Effector memory CD8-positive, alpha-beta T cell (primary cell): ENCODE measurements around the gene CLSTN2.

ENCODE experiments used
- ATAC-seq: fragments of 150-1000 bp; cut with Tn5 transposase; replicated peaks from 2 replicates; pipeline ENCODE4 v1.10.0; 2021; ENCODE audit warnings: mild to moderate bottlenecking, moderate library complexity
- DNase-seq, 3 experiments: peaks; one replicate each; pipeline ENCODE4 v3.0.0; 2021
- H3K27ac Mint-ChIP-seq, 2 donors: one replicate each; pipeline ENCODE4 v1.8.0; 2022; ENCODE audit warnings: mild to moderate bottlenecking in 2 of 2, mixed read lengths in 2 of 2, moderate library complexity in 2 of 2
- H3K27me3 Mint-ChIP-seq, 2 donors: one replicate each; pipeline ENCODE4 v1.8.0; 2022; ENCODE audit warnings: mixed read lengths in 2 of 2
- H3K36me3 Mint-ChIP-seq: one replicate; pipeline ENCODE4 v1.8.0; 2022; ENCODE audit warnings: mild to moderate bottlenecking, moderate library complexity, mixed read lengths; ENCODE audit not compliant: insufficient read depth
- H3K4me1 Mint-ChIP-seq, 2 donors: one replicate each; pipeline ENCODE4 v1.8.0; 2022; ENCODE audit warnings: low read depth in 2 of 2, mixed read lengths in 2 of 2
- H3K4me3 Mint-ChIP-seq, 2 donors: one replicate each; pipeline ENCODE4 v1.8.0; 2022; ENCODE audit warnings: mild to moderate bottlenecking in 2 of 2, mixed read lengths in 2 of 2, moderate library complexity in 2 of 2
- H3K9me3 Mint-ChIP-seq, 2 donors: one replicate each; pipeline ENCODE4 v1.8.0; 2022; ENCODE audit warnings: mixed read lengths in 2 of 2

CLSTN2 gene

GRCh38 chr3:140586311-140586710 lies 651.3 kb downstream of the CLSTN2 start:
- no peaks in the 10 kb centered on the region for H3K36me3 Mint-ChIP-seq
- no peaks in the 10 kb centered on the region for H3K4me1 Mint-ChIP-seq
- H3K27ac Mint-ChIP-seq, result no peak overlapping the region
- H3K9me3 Mint-ChIP-seq, result peaks cover 0 to 3% of the 10 kb centered on the region in 2 donors
- no peak for DNase-seq
- peaks cover 12 to 16% of the 10 kb centered on the region in 2 donors for H3K27me3 Mint-ChIP-seq
- no peak for ATAC-seq
- H3K4me3 Mint-ChIP-seq, result no peak overlapping the region

DNA sequence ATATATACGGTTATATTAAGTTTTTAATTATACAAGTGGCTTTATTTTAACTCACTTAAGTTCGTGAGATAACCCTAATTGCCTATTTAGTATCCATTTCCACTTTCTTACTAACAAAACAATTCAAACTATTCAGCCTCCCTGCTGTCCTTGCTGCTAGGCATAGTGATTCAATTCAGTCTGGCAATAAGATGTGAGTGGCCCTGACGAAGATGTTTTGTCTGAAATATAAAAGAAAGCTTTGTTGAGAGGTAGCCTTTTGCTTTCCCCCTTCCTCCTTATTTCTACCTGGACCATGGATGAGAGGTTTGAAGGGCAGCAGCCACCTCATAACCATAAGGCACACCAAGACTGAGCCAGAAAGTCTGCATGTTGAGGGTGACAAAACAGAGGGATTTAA lies 653.6 kb downstream of the CLSTN2 start:
- peaks cover 12 to 16% of the 10 kb centered on the region in 2 donors for H3K27me3 Mint-ChIP-seq
- no peak overlapping the region for H3K27ac Mint-ChIP-seq
- no peak overlapping the region for H3K4me3 Mint-ChIP-seq
- H3K4me1 Mint-ChIP-seq, result no peaks in the 10 kb centered on the region
- no peaks in the 10 kb centered on the region for H3K36me3 Mint-ChIP-seq
- no peak for ATAC-seq
- H3K9me3 Mint-ChIP-seq, result peaks cover 0 to 3% of the 10 kb centered on the region in 2 donors
- no peak for DNase-seq

- H3K27me3 Mint-ChIP-seq, result no peaks in the 10 kb centered on the region
- no peaks in the 10 kb centered on the region for H3K36me3 Mint-ChIP-seq
- H3K27ac Mint-ChIP-seq, result no peak overlapping the region
- H3K4me3 Mint-ChIP-seq, result no peak overlapping the region
- DNase-seq (no peak), ATAC-seq (no peak)
- H3K9me3 Mint-ChIP-seq, result no peaks in the 10 kb centered on the region
- H3K4me1 Mint-ChIP-seq, result no peaks in the 10 kb centered on the region
Observed at GRCh38 chr3:140593766-140594165, 658.8 kb downstream of the CLSTN2 start.

DNA sequence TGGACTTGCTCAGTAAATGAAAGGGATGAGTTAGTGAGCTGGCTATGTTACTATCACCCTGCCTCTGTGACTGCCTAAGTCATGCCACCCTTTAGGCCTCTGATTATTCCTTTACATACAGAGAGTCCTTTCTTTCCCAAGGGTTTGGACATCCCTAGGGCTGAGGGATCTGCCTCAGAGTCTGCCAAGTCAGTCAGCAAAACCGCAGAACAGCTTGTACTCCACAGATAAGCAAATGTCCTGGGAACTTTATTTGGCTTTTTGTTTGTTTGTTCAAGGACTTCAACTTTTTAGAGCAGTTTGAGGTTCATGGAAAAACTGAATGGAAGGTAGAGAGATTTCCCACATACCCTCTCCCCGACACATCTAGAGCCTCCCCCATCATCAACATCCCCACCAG lies 660.3 kb downstream of the CLSTN2 start:
- Mint-ChIP-seq H3K36me3 (no peaks in the 10 kb centered on the region), H3K27ac (no peak overlapping the region), H3K9me3 (no peaks in the 10 kb centered on the region), H3K4me3 (no peak overlapping the region), H3K4me1 (no peaks in the 10 kb centered on the region), H3K27me3 (no peaks in the 10 kb centered on the region)
- ATAC-seq (no peak), DNase-seq (no peak)

GRCh38 chr3:140597364-140597763 lies 662.4 kb downstream of the CLSTN2 start:
- no peaks in the 10 kb centered on the region for H3K27me3 Mint-ChIP-seq
- DNase-seq (no peak), ATAC-seq (no peak)
- no peaks in the 10 kb centered on the region for H3K4me1 Mint-ChIP-seq
- no peaks in the 10 kb centered on the region for H3K36me3 Mint-ChIP-seq
- H3K9me3 Mint-ChIP-seq, result no peaks in the 10 kb centered on the region
- no peak overlapping the region for H3K4me3 Mint-ChIP-seq
- no peak overlapping the region for H3K27ac Mint-ChIP-seq

GRCh38 chr3:140597792-140598191 lies 662.8 kb downstream of the CLSTN2 start:
- H3K4me3 Mint-ChIP-seq, result no peak overlapping the region
- H3K4me1 Mint-ChIP-seq, result no peaks in the 10 kb centered on the region
- no peaks in the 10 kb centered on the region for H3K36me3 Mint-ChIP-seq
- no peak overlapping the region for H3K27ac Mint-ChIP-seq
- DNase-seq, result no peak
- no peaks in the 10 kb centered on the region for H3K27me3 Mint-ChIP-seq
- no peak for ATAC-seq
- H3K9me3 Mint-ChIP-seq, result no peaks in the 10 kb centered on the region

GRCh38 chr3:140599009-140599408 lies 664.0 kb downstream of the CLSTN2 start:
- H3K36me3 Mint-ChIP-seq, result no peaks in the 10 kb centered on the region
- H3K27me3 Mint-ChIP-seq, result no peaks in the 10 kb centered on the region
- DNase-seq, result no peak
- H3K4me1 Mint-ChIP-seq, result no peaks in the 10 kb centered on the region
- no peak for ATAC-seq
- H3K27ac Mint-ChIP-seq, result no peak overlapping the region
- no peak overlapping the region for H3K4me3 Mint-ChIP-seq
- H3K9me3 Mint-ChIP-seq, result no peaks in the 10 kb centered on the region

GRCh38 chr3:140599496-140599895 lies 664.5 kb downstream of the CLSTN2 start:
- ATAC-seq (no peak), DNase-seq (no peak)
- Mint-ChIP-seq H3K36me3 (no peaks in the 10 kb centered on the region), H3K4me3 (no peak overlapping the region), H3K4me1 (no peaks in the 10 kb centered on the region), H3K9me3 (no peaks in the 10 kb centered on the region), H3K27me3 (no peaks in the 10 kb centered on the region), H3K27ac (no peak overlapping the region)

DNA sequence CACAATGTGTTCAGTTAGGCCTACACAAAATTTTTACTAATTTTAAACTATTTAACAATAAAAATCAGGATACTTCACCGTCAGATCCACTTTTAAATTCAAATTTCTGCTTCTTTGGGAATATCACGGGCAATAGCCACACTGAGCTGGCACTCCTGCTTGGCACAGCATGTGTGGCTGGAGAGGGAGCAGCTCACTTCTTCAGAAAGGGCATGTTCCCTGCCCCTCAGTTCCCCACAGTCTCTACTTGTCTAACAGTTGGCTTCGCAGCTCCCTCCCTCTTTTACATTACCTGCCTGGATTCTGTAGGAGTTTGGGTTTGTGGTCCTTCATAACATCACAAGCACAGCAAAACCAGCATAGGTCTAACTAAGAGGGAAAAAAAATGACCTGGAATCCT lies 666.9 kb downstream of the CLSTN2 start:
- Mint-ChIP-seq H3K27ac (no peak overlapping the region), H3K36me3 (no peaks in the 10 kb centered on the region)
- ATAC-seq, result no peak

DNA sequence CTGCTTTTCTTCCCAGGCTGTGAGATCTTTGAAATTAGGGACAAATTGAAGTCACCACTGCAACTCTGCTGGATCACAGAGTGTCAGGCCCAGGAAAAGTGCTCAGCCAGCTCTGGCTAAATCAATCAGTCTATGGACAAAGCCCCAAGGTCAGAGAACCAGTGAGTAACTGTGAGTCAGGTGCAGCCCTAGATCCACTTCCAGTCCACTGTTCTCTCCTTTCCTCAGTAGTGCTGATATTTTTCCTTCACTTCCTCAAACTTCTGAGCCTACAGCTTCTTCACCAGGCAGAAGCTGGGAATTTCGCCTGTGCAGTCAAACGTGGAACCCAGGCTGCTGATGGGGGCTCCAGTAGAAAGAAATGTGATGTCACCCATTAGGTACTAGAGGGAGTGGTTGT lies 667.8 kb downstream of the CLSTN2 start:
- no peak for ATAC-seq
- peaks cover 2 to 4% of the 10 kb centered on the region in 2 donors for H3K9me3 Mint-ChIP-seq
- H3K27me3 Mint-ChIP-seq, result no peaks in the 10 kb centered on the region
- DNase-seq, result no peak
- H3K27ac Mint-ChIP-seq, result no peak overlapping the region
- H3K36me3 Mint-ChIP-seq, result no peaks in the 10 kb centered on the region
- H3K4me3 Mint-ChIP-seq, result no peak overlapping the region
- H3K4me1 Mint-ChIP-seq, result no peaks in the 10 kb centered on the region

More for the DNA sequence above, 666.9 kb downstream of the CLSTN2 start:
- no peak overlapping the region for H3K4me3 Mint-ChIP-seq
- H3K9me3 Mint-ChIP-seq, result peaks cover 0 to 4% of the 10 kb centered on the region in 2 donors
- no peaks in the 10 kb centered on the region for H3K27me3 Mint-ChIP-seq
- DNase-seq, result no peak
- H3K4me1 Mint-ChIP-seq, result no peaks in the 10 kb centered on the region

- no peak for DNase-seq
- Mint-ChIP-seq H3K27me3 (no peaks in the 10 kb centered on the region), H3K36me3 (no peaks in the 10 kb centered on the region), H3K27ac (no peak overlapping the region), H3K9me3 (peaks cover 6 to 7% of the 10 kb centered on the region in 2 donors), H3K4me3 (no peak overlapping the region), H3K4me1 (no peaks in the 10 kb centered on the region)
- no peak for ATAC-seq
Observed at GRCh38 chr3:140603766-140604165, 668.8 kb downstream of the CLSTN2 start.

DNA sequence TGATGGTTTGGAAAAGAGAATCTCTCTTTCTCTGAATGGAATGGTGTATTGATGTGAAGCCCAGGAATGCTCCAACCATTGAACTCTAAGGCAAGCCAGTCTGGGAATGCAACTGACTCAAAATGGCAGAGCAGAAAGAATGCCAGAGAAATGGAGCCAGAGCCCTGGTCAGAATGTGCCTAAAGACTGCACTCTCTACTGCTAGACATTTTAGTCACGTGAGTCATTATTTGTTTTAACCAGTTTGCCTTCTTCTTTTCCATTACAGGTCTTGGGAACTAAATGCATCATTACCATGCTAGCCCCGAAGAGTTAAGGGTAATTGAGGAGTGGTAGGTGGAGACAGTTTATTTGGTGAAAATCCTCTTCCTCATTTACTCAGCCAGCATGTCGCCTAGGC lies 675.6 kb downstream of the CLSTN2 start:
- Mint-ChIP-seq H3K36me3 (no peaks in the 10 kb centered on the region), H3K4me1 (no peaks in the 10 kb centered on the region), H3K27ac (no peak overlapping the region), H3K4me3 (no peak overlapping the region), H3K9me3 (peaks cover 6 to 7% of the 10 kb centered on the region in 2 donors), H3K27me3 (no peaks in the 10 kb centered on the region)
- ATAC-seq (no peak), DNase-seq (no peak)

DNA sequence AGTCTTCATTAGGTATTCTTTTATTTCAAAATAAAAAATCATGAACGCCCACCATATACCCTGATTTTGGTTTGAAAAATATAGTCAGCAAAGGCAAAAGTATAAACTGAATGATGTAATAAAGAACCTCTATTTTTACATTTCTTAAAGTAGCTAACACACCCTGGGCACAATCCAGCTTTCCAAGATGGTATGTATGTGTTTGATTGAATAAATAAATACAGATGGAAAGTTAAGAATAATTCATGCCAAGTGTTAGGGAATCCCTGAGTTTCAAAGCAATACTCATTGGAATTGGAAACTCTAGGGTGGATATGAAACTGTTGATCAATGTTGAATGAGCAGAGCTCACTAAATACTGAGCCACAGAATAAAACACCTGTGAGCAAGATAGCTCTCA lies 679.0 kb downstream of the CLSTN2 start:
- Mint-ChIP-seq H3K4me1 (no peaks in the 10 kb centered on the region), H3K4me3 (no peak overlapping the region), H3K9me3 (peaks cover 7% of the 10 kb centered on the region in 2 donors), H3K36me3 (no peaks in the 10 kb centered on the region), H3K27ac (no peak overlapping the region), H3K27me3 (no peaks in the 10 kb centered on the region)
- DNase-seq (no peak), ATAC-seq (no peak)

DNA sequence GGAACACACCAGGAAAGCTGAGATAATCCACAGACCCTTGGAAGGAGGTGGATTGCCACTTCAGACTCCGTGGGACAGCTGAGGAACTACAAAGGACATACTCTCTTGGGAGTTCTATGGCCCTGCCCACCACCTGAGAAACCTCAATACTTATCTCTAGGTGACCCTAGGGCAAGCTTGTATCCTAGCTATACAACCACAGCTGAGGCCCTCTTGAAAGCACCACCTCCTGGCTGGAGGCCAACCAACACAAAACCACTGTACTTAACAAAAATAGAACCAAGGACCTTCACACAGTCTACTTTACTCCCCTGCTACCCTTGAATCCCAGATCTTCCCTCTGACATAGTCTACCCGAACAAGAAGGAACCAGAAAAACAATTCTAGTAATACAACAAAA lies 682.1 kb downstream of the CLSTN2 start:
- no peak overlapping the region for H3K27ac Mint-ChIP-seq
- ATAC-seq (no peak), DNase-seq (no peak)
- H3K27me3 Mint-ChIP-seq, result no peaks in the 10 kb centered on the region
- no peaks in the 10 kb centered on the region for H3K36me3 Mint-ChIP-seq
- H3K4me1 Mint-ChIP-seq, result no peaks in the 10 kb centered on the region
- H3K4me3 Mint-ChIP-seq, result no peak overlapping the region
- H3K9me3 Mint-ChIP-seq, result peaks cover 3 to 7% of the 10 kb centered on the region in 2 donors

DNA sequence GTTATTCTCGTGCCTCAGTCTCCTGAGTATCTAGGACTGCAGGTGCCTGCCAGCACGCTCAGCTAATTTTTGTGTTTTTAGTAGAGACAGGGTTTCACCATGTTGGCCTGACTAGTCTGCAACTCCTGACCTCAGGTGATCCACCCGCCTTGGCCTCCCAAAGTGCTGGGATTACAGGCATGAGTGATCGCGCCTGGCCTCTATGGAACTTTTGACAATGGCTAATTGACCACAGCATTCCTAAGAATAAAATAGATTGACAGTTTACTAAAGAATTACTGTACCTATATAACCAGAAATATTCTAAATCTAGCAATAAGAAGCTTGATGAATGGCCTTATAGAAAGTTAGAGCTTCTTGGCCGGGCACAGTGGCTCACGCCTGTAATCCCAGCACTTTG lies 691.9 kb downstream of the CLSTN2 start:
- Mint-ChIP-seq H3K4me3 (no peak overlapping the region), H3K36me3 (no peaks in the 10 kb centered on the region), H3K9me3 (no peaks in the 10 kb centered on the region), H3K27me3 (no peaks in the 10 kb centered on the region), H3K4me1 (no peaks in the 10 kb centered on the region), H3K27ac (no peak overlapping the region)
- DNase-seq, result no peak
- ATAC-seq, result no peak
